HG03460 (cell line): ENCODE results near the gene SNAI3.

ENCODE experiments used
- ATAC-seq: cut with Tn5 transposase; IDR thresholded peaks from one replicate; pipeline ENCODE4 v1.9.1; 2021; ENCODE audit not compliant: unreplicated experiment

Gene SNAI3

GRCh38 chr16:88705801-88706228 is 19.5 kb upstream of the SNAI3 start:
- ATAC-seq, result peak; percentile 7

- no peak for ATAC-seq
Observed at GRCh38 chr16:88705076-88705684, 18.9 kb upstream of the SNAI3 start.

- no peak for ATAC-seq
Observed at GRCh38 chr16:88703486-88704309, 17.4 kb upstream of the SNAI3 start.

GRCh38 chr16:88702371-88703210 is 16.3 kb upstream of the SNAI3 start:
- ATAC-seq, result no peak

- no peak for ATAC-seq
Observed at GRCh38 chr16:88701581-88702370, 15.5 kb upstream of the SNAI3 start.

GRCh38 chr16:88700636-88701482 is 14.6 kb upstream of the SNAI3 start:
- ATAC-seq, result peak; percentile 75

- ATAC-seq, result no peak
Observed at GRCh38 chr16:88700322-88700635, 14.0 kb upstream of the SNAI3 start.

- ATAC-seq, result no peak
Observed at GRCh38 chr16:88699180-88699579, 12.9 kb upstream of the SNAI3 start.

- no peak for ATAC-seq
Observed at GRCh38 chr16:88698646-88699045, 12.3 kb upstream of the SNAI3 start.

- no peak for ATAC-seq
Observed at GRCh38 chr16:88697831-88698615, 11.7 kb upstream of the SNAI3 start.

GRCh38 chr16:88697116-88697830 is 11.0 kb upstream of the SNAI3 start:
- no peak for ATAC-seq

- no peak for ATAC-seq
Observed at GRCh38 chr16:88696441-88696840, 10.1 kb upstream of the SNAI3 start.

- ATAC-seq, result no peak
Observed at GRCh38 chr16:88695753-88696152, 9.4 kb upstream of the SNAI3 start.

- no peak for ATAC-seq
Observed at GRCh38 chr16:88695218-88695617, 8.9 kb upstream of the SNAI3 start.

- ATAC-seq, result no peak
Observed at GRCh38 chr16:88694221-88695087, 8.1 kb upstream of the SNAI3 start.

GRCh38 chr16:88693420-88694177 is 7.3 kb upstream of the SNAI3 start:
- no peak for ATAC-seq

- no peak for ATAC-seq
Observed at GRCh38 chr16:88692861-88693260, 6.6 kb upstream of the SNAI3 start.
